Activated naive CD8-positive, alpha-beta T cell treated with anti-CD3 and anti-CD28 coated beads, Interleukin-2, amount 50 U/mL, for 24 hours (primary cell): ENCODE measurements around the gene BPIFB6.
"Not testable (repeated sequence)": the region's sequence is repeated elsewhere in the genome, so short reads cannot be mapped to it uniquely, and the experiment has no call there.

Source experiments
- ATAC-seq: fragments of 150-1000 bp; cut with Tn5 transposase; one replicate; pipeline ENCODE4 v1.10.0; 2021
- DNase-seq: peaks from one replicate; pipeline ENCODE4 v3.0.0; 2021
- H3K27ac Mint-ChIP-seq: one replicate; pipeline ENCODE4 v1.8.0; 2021; ENCODE audit warnings: mild to moderate bottlenecking, mixed read lengths
- H3K27me3 Mint-ChIP-seq: one replicate; pipeline ENCODE4 v1.8.0; 2021; ENCODE audit warnings: mixed read lengths
- H3K36me3 Mint-ChIP-seq: one replicate; pipeline ENCODE4 v1.8.0; 2021; ENCODE audit warnings: low read depth, mixed read lengths
- H3K4me1 Mint-ChIP-seq: one replicate; pipeline ENCODE4 v1.8.0; 2021; ENCODE audit warnings: mixed read lengths
- H3K4me3 Mint-ChIP-seq: one replicate; pipeline ENCODE4 v1.8.0; 2021; ENCODE audit warnings: mild to moderate bottlenecking, moderate library complexity, mixed read lengths
- H3K9me3 Mint-ChIP-seq: one replicate; pipeline ENCODE4 v1.8.0; 2021; ENCODE audit warnings: mixed read lengths

The BPIFB6 gene

DNA sequence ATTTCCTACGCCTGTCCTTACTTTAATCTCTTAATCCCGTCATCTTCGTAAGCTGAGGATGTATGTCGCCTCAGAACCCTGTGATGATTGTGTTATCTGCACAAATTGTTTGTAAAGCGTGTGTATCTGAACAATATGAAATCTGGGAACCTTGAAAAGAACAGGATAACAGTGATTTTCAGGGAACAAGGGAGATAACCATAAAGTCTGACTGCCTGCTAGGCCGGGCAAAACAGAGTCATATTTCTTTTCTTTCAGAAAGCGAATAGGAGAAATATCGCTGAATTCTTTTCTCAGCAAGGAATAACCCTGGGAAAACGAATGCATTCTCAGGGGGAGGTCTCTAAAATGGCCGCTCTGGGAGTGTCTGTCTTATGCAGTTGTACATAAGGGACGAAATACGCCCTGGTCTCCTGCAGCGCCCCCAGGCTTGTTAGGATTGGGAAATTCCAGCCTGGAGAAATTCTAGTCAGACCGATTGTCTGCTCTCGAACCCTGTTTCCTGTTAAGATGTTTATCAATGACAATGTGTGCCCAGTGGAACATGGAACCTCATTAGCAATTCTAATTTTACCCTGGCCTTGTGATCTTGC is 13.8 kb downstream of the BPIFB6 start:
- H3K9me3 Mint-ChIP-seq, result peaks cover 13% of the 10 kb centered on the region
- H3K4me1 Mint-ChIP-seq, H3K36me3 Mint-ChIP-seq, H3K27ac Mint-ChIP-seq, ATAC-seq, DNase-seq, H3K4me3 Mint-ChIP-seq, H3K27me3 Mint-ChIP-seq: not testable (repeated sequence)

- Mint-ChIP-seq H3K4me3 (no peak overlapping the region), H3K27me3 (no peaks in the 10 kb centered on the region)
Observed at GRCh38 chr20:33046412-33046811, 15.0 kb downstream of the BPIFB6 start.

DNA sequence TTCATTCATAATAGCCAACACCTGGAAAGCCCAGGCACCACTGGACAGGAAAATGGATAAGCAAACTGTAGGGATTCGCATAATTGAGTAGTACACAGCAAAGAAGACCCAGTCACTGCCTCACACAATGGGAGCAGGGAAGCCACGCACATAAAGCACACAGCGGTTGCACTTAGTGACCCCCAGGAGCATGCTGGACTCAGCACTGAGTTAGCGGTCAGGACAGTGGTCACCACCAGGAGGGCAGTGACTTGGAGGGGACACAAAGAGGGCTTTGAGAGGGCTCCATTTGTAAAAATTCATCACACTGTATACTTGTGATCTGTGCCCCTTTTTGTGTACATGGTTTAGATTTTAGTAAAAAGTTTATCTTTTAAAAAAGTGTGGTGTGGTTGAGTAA is 19.9 kb downstream of the BPIFB6 start:
- Mint-ChIP-seq H3K36me3 (no peaks in the 10 kb centered on the region), H3K9me3 (no peaks in the 10 kb centered on the region), H3K4me3 (no peak overlapping the region), H3K27ac (no peak overlapping the region), H3K27me3 (no peaks in the 10 kb centered on the region), H3K4me1 (no peaks in the 10 kb centered on the region)
- DNase-seq (no peak), ATAC-seq (no peak)

More at GRCh38 chr20:33046412-33046811, 15.0 kb downstream of the BPIFB6 start:
- no peak overlapping the region for H3K27ac Mint-ChIP-seq
- DNase-seq (no peak), ATAC-seq (no peak)
- H3K4me1 Mint-ChIP-seq, result no peaks in the 10 kb centered on the region
- H3K36me3 Mint-ChIP-seq, result peaks cover 4% of the 10 kb centered on the region
- peaks cover 13% of the 10 kb centered on the region for H3K9me3 Mint-ChIP-seq

- no peaks in the 10 kb centered on the region for H3K4me1 Mint-ChIP-seq
- no peak within 1 kb of the TSS for H3K4me3 Mint-ChIP-seq
- H3K27me3 Mint-ChIP-seq, result no peaks in the 10 kb centered on the region
- ATAC-seq (no peak), DNase-seq (no peak)
- no peaks in the 10 kb centered on the region for H3K36me3 Mint-ChIP-seq
- no peaks in the 10 kb centered on the region for H3K9me3 Mint-ChIP-seq
- H3K27ac Mint-ChIP-seq, result no peak within 1 kb of the TSS
Observed at GRCh38 chr20:33053291-33054106, 22.1 kb downstream of the BPIFB6 start, which contains the start of gene BPIFB3. Gene BPIFB3, plus strand, starts transcription at chr20:33053903. Its CDS starts 1,533 bp downstream, at chr20:33055436.

- Mint-ChIP-seq H3K9me3 (no peaks in the 10 kb centered on the region), H3K36me3 (no peaks in the 10 kb centered on the region), H3K27ac (no peak overlapping the region), H3K4me1 (no peaks in the 10 kb centered on the region), H3K27me3 (no peaks in the 10 kb centered on the region), H3K4me3 (no peak overlapping the region)
- DNase-seq, result no peak
- ATAC-seq, result no peak
Observed at GRCh38 chr20:33054381-33054780, 22.9 kb downstream of the BPIFB6 start.

DNA sequence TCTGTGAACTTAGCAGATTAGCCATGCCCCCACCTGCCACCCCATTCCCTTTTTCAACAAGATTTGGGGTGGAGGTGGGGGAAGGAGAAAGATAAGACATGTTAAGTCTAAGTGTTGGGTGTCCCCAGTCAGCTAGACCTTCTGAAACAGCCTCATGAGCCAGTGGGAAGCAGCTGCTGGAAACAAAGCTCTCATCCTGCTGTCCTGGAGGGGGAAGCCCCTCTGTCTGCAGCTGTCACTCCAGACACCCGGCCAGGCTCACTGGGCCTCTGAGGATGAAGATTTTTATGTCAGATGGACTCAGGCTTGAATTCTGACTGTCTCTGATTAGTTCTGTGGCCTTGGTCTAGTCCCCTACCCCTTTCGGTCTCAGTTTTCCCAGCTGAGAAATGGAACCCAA is 23.3 kb downstream of the BPIFB6 start:
- no peaks in the 10 kb centered on the region for H3K27me3 Mint-ChIP-seq
- no peak for DNase-seq
- H3K36me3 Mint-ChIP-seq, result no peaks in the 10 kb centered on the region
- no peaks in the 10 kb centered on the region for H3K4me1 Mint-ChIP-seq
- no peak overlapping the region for H3K27ac Mint-ChIP-seq
- H3K4me3 Mint-ChIP-seq, result no peak overlapping the region
- no peak for ATAC-seq
- no peaks in the 10 kb centered on the region for H3K9me3 Mint-ChIP-seq

DNA sequence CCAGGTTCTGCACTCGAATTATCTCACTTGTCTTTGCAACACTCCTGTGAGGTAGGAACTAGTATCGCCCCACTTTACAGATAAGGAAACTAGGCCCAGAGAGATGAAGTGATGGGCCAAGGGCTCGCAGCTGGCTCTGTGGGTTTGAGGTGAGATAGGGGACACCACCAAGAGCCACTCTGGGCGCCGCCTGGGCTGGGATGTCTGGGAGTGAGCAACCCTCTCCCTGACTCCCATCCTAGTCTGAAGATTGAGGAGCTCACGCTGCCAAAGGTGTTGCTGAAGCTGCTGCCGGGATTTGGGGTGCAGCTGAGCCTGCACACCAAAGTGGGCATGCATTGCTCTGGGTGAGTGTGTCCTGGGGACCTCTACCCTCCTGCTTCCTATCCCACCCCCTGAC is 27.7 kb downstream of the BPIFB6 start:
- no peaks in the 10 kb centered on the region for H3K27me3 Mint-ChIP-seq

DNA sequence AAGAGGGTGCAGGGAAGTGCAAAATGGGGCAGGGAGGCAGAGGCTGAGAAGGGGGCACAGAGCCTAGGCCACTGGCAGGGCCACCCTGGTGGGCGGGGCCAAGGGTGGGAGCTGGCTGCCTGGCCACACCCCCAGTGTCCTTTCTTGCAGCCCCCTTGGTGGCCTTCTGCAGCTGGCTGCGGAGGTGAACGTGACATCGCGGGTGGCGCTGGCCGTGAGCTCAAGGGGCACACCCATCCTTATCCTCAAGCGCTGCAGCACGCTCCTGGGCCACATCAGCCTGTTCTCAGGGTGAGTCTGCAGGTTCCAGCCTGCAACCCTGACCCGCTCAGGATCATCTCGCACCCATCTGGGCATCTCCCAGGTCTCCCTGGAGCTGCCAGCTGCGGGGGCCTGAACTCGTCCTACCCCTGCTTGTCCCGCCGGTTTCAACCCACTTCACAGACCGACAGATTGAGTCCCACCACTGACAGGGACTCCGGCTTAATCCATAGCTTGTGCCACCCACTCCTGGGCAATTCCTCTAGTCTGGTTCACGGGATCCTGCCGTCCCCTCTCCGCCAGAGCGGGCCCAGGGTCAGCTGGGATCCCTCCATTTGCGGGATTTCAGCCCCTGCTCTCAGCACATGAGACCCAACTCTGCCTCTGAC is 28.4 kb downstream of the BPIFB6 start:
- Mint-ChIP-seq H3K4me1 (no peaks in the 10 kb centered on the region), H3K27ac (no peak overlapping the region), H3K9me3 (no peaks in the 10 kb centered on the region), H3K27me3 (no peaks in the 10 kb centered on the region), H3K4me3 (no peak overlapping the region), H3K36me3 (no peaks in the 10 kb centered on the region)
- ATAC-seq (no peak), DNase-seq (no peak)

More for the DNA sequence above, 27.7 kb downstream of the BPIFB6 start:
- Mint-ChIP-seq H3K27ac (no peak overlapping the region), H3K4me3 (no peak overlapping the region), H3K9me3 (no peaks in the 10 kb centered on the region), H3K4me1 (no peaks in the 10 kb centered on the region), H3K36me3 (no peaks in the 10 kb centered on the region)
- no peak for DNase-seq
- no peak for ATAC-seq

- Mint-ChIP-seq H3K9me3 (no peaks in the 10 kb centered on the region), H3K27me3 (no peaks in the 10 kb centered on the region), H3K4me3 (no peak overlapping the region), H3K27ac (no peak overlapping the region), H3K4me1 (no peaks in the 10 kb centered on the region), H3K36me3 (no peaks in the 10 kb centered on the region)
- ATAC-seq (no peak), DNase-seq (no peak)
Observed at GRCh38 chr20:33061658-33062028, 30.2 kb downstream of the BPIFB6 start.

- DNase-seq (no peak), ATAC-seq (no peak)
- no peak overlapping the region for H3K27ac Mint-ChIP-seq
- H3K9me3 Mint-ChIP-seq, result no peaks in the 10 kb centered on the region
- H3K36me3 Mint-ChIP-seq, result no peaks in the 10 kb centered on the region
- no peak overlapping the region for H3K4me3 Mint-ChIP-seq
- H3K4me1 Mint-ChIP-seq, result no peaks in the 10 kb centered on the region
- no peaks in the 10 kb centered on the region for H3K27me3 Mint-ChIP-seq
Observed at GRCh38 chr20:33062105-33062824, 30.8 kb downstream of the BPIFB6 start.

- Mint-ChIP-seq H3K36me3 (no peaks in the 10 kb centered on the region), H3K27me3 (no peaks in the 10 kb centered on the region), H3K4me3 (no peak overlapping the region), H3K9me3 (no peaks in the 10 kb centered on the region), H3K27ac (no peak overlapping the region), H3K4me1 (no peaks in the 10 kb centered on the region)
- DNase-seq (no peak), ATAC-seq (no peak)
Observed at GRCh38 chr20:33062825-33063149, 31.3 kb downstream of the BPIFB6 start.

DNA sequence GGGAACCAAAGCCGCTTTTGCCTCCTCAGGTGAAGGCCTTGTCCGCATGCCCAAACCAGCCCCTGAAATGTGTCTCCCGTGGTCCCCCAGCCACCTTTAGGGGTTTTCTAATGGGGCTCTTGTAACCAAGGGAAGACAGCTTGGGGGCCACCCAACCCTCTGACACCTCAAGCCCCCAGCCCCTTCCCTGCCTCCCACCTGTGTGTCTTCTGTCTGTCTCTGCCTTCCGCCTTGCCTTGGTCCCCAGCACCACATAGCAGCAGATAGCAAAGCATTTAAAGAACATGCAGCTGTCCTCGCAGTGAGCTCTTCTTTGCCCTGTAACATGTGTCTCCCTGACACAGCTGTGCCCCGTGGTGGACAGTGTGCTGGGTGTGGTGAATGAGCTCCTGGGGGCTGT is 31.8 kb downstream of the BPIFB6 start:
- no peaks in the 10 kb centered on the region for H3K36me3 Mint-ChIP-seq
- no peak overlapping the region for H3K4me3 Mint-ChIP-seq
- H3K9me3 Mint-ChIP-seq, result no peaks in the 10 kb centered on the region
- peaks cover 3% of the 10 kb centered on the region for H3K4me1 Mint-ChIP-seq
- H3K27ac Mint-ChIP-seq, result no peak overlapping the region
- no peak for DNase-seq
- H3K27me3 Mint-ChIP-seq, result no peaks in the 10 kb centered on the region
- no peak for ATAC-seq

DNA sequence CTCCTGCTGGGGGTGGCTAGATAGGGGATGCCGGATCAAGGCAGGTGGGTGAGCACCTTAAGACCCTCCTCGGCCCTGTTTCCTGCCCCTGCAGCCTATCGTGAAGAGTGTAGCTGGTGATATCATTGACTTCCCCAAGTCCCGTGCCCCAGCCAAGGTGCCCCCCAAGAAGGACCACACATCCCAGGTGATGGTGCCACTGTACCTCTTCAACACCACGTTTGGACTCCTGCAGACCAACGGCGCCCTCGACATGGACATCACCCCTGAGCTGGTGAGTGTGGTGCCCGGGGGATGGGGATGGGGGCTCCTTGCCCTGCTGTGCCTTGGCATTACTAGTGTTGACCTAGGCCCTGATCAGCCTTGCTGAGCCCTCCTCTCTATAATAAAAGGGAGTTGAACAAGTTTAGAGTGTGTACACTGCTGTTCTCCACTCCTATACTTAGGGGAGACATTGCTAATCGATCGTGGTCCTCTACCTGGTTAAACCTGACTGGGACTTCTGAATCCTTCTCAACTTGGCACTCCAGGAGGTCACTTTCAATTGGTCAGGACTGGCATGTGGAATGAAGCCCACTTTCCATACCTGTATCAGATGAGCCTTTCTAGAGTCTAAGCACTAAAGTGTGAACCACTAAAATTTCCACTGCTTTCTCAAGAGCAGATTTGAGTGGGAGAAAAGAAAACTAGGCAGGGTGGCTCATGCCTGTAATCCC is 33.3 kb downstream of the BPIFB6 start:
- Mint-ChIP-seq H3K9me3 (no peaks in the 10 kb centered on the region), H3K4me1 (peaks cover 3% of the 10 kb centered on the region), H3K4me3 (no peak overlapping the region), H3K27me3 (no peaks in the 10 kb centered on the region), H3K36me3 (no peaks in the 10 kb centered on the region), H3K27ac (no peak overlapping the region)
- DNase-seq (no peak), ATAC-seq (no peak)

DNA sequence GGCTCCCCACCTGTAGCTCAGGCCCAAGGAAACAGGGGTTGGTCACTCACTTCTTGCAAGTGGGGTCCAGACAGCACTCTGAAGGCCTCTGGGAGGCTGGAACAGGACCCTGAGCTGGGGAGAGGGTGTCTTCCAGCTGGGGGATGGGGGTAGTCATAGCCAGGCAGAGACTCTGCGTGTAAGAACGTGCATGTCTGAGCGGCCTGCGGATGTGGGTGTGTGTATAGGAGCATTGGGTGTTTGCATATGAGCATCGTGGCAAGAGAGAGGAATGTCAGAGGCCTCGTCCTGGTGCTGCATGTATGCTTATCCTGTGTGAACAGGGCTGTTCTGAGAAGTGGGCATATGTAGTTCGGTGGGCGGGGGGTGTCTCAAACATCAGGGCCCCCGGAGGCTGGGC is 34.3 kb downstream of the BPIFB6 start:
- no peaks in the 10 kb centered on the region for H3K27me3 Mint-ChIP-seq
- no peak overlapping the region for H3K4me3 Mint-ChIP-seq
- no peak for ATAC-seq
- H3K4me1 Mint-ChIP-seq, result peaks cover 3% of the 10 kb centered on the region
- H3K9me3 Mint-ChIP-seq, result no peaks in the 10 kb centered on the region
- H3K36me3 Mint-ChIP-seq, result no peaks in the 10 kb centered on the region
- DNase-seq, result no peak
- no peak overlapping the region for H3K27ac Mint-ChIP-seq
